Measurements from ENCODE around the gene ITSN1.
"Not testable (repeated sequence)": the region's sequence is repeated elsewhere in the genome, so short reads cannot be mapped to it uniquely, and the experiment has no call there.

Gene ITSN1

DNA sequence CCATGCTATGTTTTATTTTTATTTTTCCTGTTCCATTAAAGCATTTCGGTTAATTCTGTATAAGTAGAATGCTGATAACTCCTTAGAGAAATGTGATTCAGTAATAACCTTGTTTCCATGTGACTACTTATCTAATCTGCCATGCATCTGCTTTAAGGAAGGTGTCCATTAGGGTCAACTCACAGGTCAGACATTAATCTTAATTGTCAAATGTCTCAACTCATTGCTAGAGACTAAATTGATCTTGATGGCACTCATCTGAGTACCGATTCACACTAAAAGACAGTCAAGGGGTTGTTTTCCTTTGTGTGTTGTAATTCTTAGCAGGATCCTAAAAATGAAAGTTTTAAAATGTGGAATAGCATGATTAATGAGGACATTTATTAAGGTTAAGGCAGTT is 41.8 kb downstream of the ITSN1 start:
- DNase-seq, result no peak

GRCh38 chr21:33684923-33685560 is 42.7 kb downstream of the ITSN1 start:
- no peak for DNase-seq

GRCh38 chr21:33685613-33686197 is 43.4 kb downstream of the ITSN1 start:
- no peak for DNase-seq

DNA sequence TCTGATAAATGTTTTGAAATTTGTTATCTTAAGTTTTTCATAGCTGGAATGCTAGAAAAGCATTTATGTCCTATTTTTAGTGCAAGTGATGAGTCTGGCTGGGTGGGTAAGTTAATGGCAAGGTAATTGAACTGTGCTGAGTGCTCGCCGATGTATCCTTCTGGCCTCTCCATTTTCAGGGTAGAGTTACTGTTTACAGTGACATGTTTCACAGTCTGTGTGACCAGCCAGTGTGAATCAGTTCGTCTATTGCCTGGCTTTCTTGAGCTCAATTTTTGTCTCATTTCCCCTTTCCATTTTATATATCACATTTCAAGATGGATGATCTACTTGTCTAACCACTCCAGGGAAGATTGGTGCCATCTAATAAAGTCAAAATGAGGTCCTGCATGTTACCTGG is 44.1 kb downstream of the ITSN1 start:
- DNase-seq, result no peak

GRCh38 chr21:33687634-33688033 is 45.3 kb downstream of the ITSN1 start:
- no peak for DNase-seq

GRCh38 chr21:33688353-33688752 is 46.1 kb downstream of the ITSN1 start:
- no peak for DNase-seq

DNA sequence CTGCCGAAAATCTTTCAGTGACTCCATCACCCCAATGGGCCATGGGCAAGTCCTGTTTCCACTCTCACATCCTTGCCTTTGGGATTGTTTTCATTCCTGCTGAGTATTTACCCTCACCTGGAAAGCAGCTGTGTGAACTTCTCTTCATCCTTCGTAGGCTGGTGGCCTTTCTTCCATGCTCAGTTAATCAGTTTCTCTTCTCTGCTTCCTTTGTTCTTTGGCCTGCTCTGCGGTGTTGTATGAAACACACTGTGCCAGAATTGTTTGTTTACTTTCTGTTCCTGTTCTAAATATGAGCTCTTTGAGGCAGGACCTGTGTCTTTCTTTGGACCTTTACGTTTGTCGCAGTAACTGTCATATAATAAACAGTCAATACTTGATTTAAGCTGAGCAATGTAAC is 48.6 kb downstream of the ITSN1 start:
- DNase-seq, result no peak

- DNase-seq, result no peak
Observed at GRCh38 chr21:33691945-33692603, 49.8 kb downstream of the ITSN1 start.

GRCh38 chr21:33695813-33696212 is 53.5 kb downstream of the ITSN1 start:
- no peak for DNase-seq

GRCh38 chr21:33696465-33696864 is 54.2 kb downstream of the ITSN1 start:
- no peak for DNase-seq

DNA sequence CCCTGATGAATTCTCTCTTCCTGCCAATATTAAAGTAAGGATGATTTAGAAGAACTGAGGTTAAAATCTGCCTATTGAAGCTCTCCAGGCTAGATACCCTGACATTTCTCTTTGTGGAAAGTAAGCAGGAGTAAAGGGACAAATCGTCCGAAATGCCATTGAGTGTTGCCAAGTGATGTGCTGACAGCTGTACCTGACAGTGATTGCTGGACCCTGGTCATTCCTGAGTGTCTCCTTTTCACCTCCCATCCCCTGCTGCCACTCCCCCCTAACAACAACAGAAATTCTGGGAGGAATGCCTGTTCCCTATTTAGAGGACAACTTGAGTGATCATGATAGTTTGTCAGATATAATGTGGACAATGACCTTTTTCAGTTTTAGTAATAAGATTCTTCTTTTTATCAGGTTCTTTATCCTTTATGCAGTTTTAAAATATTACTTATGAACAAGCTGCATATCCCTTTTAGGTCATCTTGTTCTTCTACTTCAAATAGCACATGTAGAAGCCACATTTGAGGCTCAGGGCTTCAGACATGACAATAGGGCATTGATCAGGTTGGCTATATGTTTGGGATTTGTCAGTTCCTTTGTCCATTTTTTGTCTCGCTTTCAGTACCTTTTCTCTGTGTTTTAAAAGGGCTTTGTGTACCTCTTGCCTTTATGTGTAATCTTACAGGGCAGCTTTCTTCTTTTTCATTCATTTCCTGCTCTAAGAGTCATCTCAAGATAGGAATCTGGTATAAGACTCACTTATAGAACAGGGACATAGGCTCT is 56.0 kb downstream of the ITSN1 start:
- DNase-seq, result no peak

- no peak for DNase-seq
Observed at GRCh38 chr21:33699277-33699676, 57.0 kb downstream of the ITSN1 start.

- DNase-seq, result no peak
Observed at GRCh38 chr21:33700491-33700890, 58.2 kb downstream of the ITSN1 start.

GRCh38 chr21:33703750-33704606 is 61.7 kb downstream of the ITSN1 start:
- DNase-seq, result no peak

DNA sequence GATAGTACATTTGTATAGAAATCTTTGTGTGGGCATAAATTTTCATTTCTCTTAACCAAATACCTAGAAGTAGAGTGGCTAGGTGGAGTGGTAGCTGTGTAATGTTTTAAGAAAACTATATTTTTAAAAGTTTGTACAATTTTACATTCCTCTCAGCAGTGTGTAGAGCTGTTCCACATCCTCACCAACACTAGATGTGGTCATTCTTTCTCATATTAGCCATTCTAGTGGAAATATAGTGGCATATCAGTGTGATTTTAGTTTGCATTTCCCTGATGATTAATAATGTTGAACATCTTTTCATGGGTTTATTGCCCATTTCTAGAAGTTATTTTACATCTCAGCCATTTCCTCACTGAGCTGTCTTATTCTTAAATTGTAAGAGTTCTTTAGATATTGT is 65.5 kb downstream of the ITSN1 start:
- no peak for DNase-seq

GRCh38 chr21:33708874-33709273 is 66.6 kb downstream of the ITSN1 start:
- DNase-seq, result no peak

DNA sequence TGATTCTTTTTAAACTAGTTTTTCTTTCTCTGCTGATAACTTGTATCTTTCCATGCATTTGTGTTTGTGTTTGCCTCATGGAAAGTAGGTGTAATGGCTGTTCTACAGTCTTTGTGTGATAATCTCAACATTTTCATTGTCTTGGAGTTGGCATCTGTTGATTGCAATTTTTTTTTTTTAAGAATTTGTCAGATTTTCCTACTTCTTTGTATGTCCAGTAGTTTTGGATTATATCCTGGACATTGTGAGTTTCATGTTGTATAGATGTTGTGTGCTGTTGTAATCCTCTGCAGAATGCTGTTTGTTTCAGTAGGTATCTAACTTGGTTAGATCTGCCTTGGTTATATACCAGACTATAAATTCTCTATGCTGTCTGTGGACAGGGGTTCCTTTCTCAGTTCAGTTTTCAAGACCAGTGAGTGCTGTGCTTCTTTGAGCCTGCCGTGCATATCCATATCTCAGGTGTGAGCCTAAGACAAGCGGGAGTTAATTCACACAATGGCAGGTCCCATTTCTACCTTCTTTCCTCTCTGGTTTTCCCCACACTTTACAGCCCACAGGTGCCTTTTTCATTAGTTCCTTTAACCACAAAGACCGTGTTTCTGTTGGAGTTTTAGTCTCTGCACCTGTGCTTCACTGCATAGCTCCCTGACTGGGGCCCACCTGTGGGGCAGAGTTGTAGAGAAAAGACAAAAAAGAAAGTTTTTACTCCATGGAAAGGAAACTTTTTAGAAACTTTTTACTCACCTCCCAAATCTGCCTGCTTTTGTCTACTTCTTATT is 69.9 kb downstream of the ITSN1 start:
- DNase-seq, result no peak

- DNase-seq, result no peak
Observed at GRCh38 chr21:33721081-33721480, 78.8 kb downstream of the ITSN1 start.

- DNase-seq, result not testable (repeated sequence)
Observed at GRCh38 chr21:33729139-33729538, 86.8 kb downstream of the ITSN1 start.

- no peak for DNase-seq
Observed at GRCh38 chr21:33729641-33730040, 87.3 kb downstream of the ITSN1 start.

- DNase-seq, result no peak
Observed at GRCh38 chr21:33731447-33731846, 89.1 kb downstream of the ITSN1 start.

GRCh38 chr21:33732038-33732437 is 89.7 kb downstream of the ITSN1 start:
- no peak for DNase-seq
